Bronchial epithelial cell (primary cell): ENCODE data around the gene EPB41L5. TPM values are rescaled to one million over a fixed set of nuclear protein-coding genes. Genes with fewer than 3 reads are reported as not detected.

ENCODE experiments used
- DNase-seq: peaks from one replicate; pipeline ENCODE4 v3.0.0-alpha.2; 2010; ENCODE audit warnings: low read depth
- FAIRE-seq: peaks from 2 replicates; lab custom pipeline; 2011; peaks lifted over from hg19 to GRCh38; lab: Jason Lieb, UNC
- H3K27me3 ChIP-seq: 2 replicates; pipeline ENCODE4 v1.5.1; 2011; ENCODE audit warnings: low read length; ENCODE audit not compliant: control insufficient read depth, insufficient read depth
- H3K36me3 ChIP-seq: 2 replicates; pipeline ENCODE4 v1.5.1; 2011; ENCODE audit warnings: low read length; ENCODE audit not compliant: control insufficient read depth, insufficient read depth
- H3K4me3 ChIP-seq: 2 replicates; pipeline ENCODE4 v1.5.1; 2011; ENCODE audit warnings: mild to moderate bottlenecking, low read depth, low read length, control low read depth
- total RNA-seq: library from RNA; depleted of rRNA; stranded (reverse); fragments of >200 nt; gene quantifications from 2 replicates; pipeline ENCODE4 v1.2.1, GENCODE V29; 2014
- TF ChIP-seq, protein P1 (sequence below): IDR thresholded peaks from 2 replicates; pipeline ENCODE4 v1.5.1; 2011; ENCODE audit warnings: mild to moderate bottlenecking, moderate library complexity, low read length, control low read depth, inconsistent platforms; ENCODE audit not compliant: insufficient read depth, severe bottlenecking

EPB41L5 gene
- total RNA-seq, 1 donor from 2014 or later: 34.5 TPM

DNA sequence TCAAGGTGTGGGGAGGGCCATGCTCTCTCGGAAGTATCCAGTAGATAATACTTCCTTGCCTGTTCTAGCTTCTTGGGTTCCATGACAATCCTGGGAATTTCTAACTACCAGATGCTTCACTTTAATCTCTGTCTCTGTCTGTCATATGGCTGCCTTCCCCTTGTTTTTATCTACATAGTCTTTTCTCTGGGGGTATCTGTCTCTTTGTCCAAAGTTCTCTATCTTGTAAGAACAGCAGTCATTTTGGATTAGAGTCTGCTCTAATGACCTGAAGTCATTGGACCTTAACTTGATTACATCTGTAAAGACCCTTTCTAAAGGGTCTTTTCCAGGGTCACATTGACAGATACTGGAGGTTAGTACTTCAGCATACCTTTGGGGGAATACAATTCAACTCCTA, 11.4 kb upstream of the EPB41L5 start:
- FAIRE-seq (no peak), DNase-seq (no peak)
- Histone ChIP-seq H3K27me3 (no peaks in the 10 kb centered on the region), H3K36me3 (no peaks in the 10 kb centered on the region), H3K4me3 (no peak overlapping the region)
- TF ChIP-seq, protein P1, sequence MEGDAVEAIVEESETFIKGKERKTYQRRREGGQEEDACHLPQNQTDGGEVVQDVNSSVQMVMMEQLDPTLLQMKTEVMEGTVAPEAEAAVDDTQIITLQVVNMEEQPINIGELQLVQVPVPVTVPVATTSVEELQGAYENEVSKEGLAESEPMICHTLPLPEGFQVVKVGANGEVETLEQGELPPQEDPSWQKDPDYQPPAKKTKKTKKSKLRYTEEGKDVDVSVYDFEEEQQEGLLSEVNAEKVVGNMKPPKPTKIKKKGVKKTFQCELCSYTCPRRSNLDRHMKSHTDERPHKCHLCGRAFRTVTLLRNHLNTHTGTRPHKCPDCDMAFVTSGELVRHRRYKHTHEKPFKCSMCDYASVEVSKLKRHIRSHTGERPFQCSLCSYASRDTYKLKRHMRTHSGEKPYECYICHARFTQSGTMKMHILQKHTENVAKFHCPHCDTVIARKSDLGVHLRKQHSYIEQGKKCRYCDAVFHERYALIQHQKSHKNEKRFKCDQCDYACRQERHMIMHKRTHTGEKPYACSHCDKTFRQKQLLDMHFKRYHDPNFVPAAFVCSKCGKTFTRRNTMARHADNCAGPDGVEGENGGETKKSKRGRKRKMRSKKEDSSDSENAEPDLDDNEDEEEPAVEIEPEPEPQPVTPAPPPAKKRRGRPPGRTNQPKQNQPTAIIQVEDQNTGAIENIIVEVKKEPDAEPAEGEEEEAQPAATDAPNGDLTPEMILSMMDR: no peak

DNA sequence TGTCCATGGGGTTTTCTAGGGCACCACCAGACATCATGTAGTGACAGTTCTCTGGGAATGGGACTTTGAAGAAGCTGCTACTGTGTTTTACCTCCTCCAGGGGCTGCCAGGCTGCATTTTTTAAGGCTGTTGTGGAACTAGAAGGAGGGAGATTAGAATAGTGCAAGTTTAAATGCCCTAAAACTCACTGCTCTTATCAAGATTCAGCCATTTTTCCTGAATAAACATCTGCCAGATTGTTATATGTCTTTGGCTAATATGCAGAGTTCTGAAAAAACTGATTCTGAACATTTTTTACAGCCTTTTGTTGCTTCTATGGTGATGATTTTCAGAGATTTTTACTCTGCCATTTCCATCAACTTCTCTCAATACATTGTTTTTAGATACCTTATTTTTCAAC, 8.6 kb upstream of the EPB41L5 start:
- Histone ChIP-seq H3K4me3 (no peak overlapping the region), H3K27me3 (no peaks in the 10 kb centered on the region), H3K36me3 (no peaks in the 10 kb centered on the region)
- FAIRE-seq: no peak
- no peak for DNase-seq
- TF ChIP-seq, protein P1: no peak

DNA sequence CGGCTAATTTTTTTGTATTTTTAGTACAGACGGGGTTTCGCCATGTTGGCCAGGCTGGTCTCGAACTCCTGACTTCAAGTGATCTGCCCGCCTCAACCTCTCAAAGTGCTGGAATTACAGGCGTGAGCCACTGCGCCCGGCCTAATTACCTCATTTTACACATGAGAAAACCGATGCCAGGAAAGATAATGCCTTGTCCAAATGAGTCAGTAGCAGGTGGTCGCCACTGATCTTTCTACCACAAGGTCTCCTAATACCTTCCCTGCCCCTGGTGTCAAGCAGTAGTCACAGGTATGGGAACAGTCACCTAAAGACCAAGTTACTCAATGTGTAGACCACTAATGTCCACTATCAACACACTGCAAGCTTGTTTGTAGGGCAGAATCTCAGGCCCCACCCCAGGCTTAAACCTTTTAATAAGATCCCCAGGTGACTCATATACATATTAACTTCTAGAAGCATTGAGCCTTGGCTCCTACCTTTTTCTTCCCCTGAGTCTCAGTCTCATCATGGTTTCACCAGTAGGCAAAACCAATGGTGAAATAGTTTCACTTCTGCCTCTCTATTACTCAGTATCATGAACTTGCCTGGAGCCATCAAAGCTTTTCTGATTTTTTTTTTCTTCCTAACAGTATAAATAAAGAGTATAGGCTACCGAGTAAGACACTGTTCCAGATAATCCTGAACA, 6.9 kb upstream of the EPB41L5 start:
- no peak overlapping the region for H3K4me3 ChIP-seq
- TF ChIP-seq, protein P1: no peak
- H3K36me3 ChIP-seq: no peaks in the 10 kb centered on the region
- FAIRE-seq (no peak), DNase-seq (peak; percentile 44)
- no peaks in the 10 kb centered on the region for H3K27me3 ChIP-seq

GRCh38 chr2:120007851-120008250, 5.0 kb upstream of the EPB41L5 start:
- FAIRE-seq: no peak

GRCh38 chr2:120012363-120012762, 514 bp upstream of the EPB41L5 start:
- peak overlapping the region; percentile 93 for H3K4me3 ChIP-seq
- FAIRE-seq (no peak), DNase-seq (no peak)
- H3K27me3 ChIP-seq: no peaks in the 10 kb centered on the region
- no peaks in the 10 kb centered on the region for H3K36me3 ChIP-seq
- TF ChIP-seq, protein P1: no peak

More at GRCh38 chr2:120007851-120008250, 5.0 kb upstream of the EPB41L5 start:
- Histone ChIP-seq H3K27me3 (no peaks in the 10 kb centered on the region), H3K36me3 (no peaks in the 10 kb centered on the region), H3K4me3 (no peak overlapping the region)
- TF ChIP-seq, protein P1: no peak
- DNase-seq: no peak

- DNase-seq (peak; percentile 42), FAIRE-seq (no peak)
- H3K36me3 ChIP-seq: peaks cover 1% of the 10 kb centered on the region
- H3K27me3 ChIP-seq: no peaks in the 10 kb centered on the region
- H3K4me3 ChIP-seq: peak overlapping the region; percentile 93
- TF ChIP-seq, protein P1: no peak
Measured at GRCh38 chr2:120013597-120014223, 833 bp downstream of the EPB41L5 start.
